Liver (tissue), 9 donors: Measurements from ENCODE around the gene ACADM. TPM values are rescaled to one million over a fixed set of nuclear protein-coding genes. Genes with fewer than 3 reads are reported as not detected.
"Not testable (repeated sequence)": the region's sequence is repeated elsewhere in the genome, so short reads cannot be mapped to it uniquely, and the experiment has no call there.

Source experiments
- DNase-seq: peaks from one replicate; pipeline ENCODE4 v3.0.0-alpha.2; 2017; ENCODE audit warnings: low spot score
- H3K27ac ChIP-seq, 2 donors: one replicate each; pipeline ENCODE4 v1.7.0; 2013; ENCODE audit warnings: inconsistent platforms in 2 of 2, low read length in 2 of 2, control low read depth in 1 of 2, low read depth in 1 of 2, mild to moderate bottlenecking in 1 of 2
- H3K27me3 ChIP-seq, 4 donors: one replicate each; pipeline versions ENCODE4 v1.6.1 to v1.7.0; 2013; ENCODE audit warnings: low read length in 3 of 4, inconsistent platforms in 1 of 4, mild to moderate bottlenecking in 1 of 4, moderate library complexity in 1 of 4; ENCODE audit not compliant: control insufficient read depth in 4 of 4, insufficient read depth in 4 of 4
- H3K36me3 ChIP-seq, 4 donors: one replicate each; pipeline versions ENCODE4 v1.6.1 to v1.7.0; 2013; ENCODE audit warnings: low read length in 3 of 4, mild to moderate bottlenecking in 3 of 4, low read depth in 1 of 4, moderate library complexity in 1 of 4; ENCODE audit not compliant: control insufficient read depth in 4 of 4, insufficient read depth in 3 of 4
- H3K4me1 ChIP-seq, 4 donors: one replicate each; pipeline versions ENCODE4 v1.6.1 to v1.7.0; 2013; ENCODE audit warnings: low read length in 3 of 4, mild to moderate bottlenecking in 3 of 4, moderate library complexity in 1 of 4; ENCODE audit not compliant: control insufficient read depth in 4 of 4, insufficient read depth in 4 of 4
- H3K4me3 ChIP-seq, 3 donors: one replicate each; pipeline versions ENCODE4 v1.6.1 to v1.7.0; 2013; ENCODE audit warnings: low read length in 3 of 3, control low read depth in 1 of 3, low read depth in 1 of 3, mild to moderate bottlenecking in 1 of 3
- H3K9ac ChIP-seq, 2 donors: one replicate each; pipeline ENCODE4 v1.7.0; 2013; ENCODE audit warnings: low read length in 2 of 2, mild to moderate bottlenecking in 2 of 2, moderate library complexity in 2 of 2, control low read depth in 1 of 2, low read depth in 1 of 2
- H3K9me3 ChIP-seq, 4 donors: one replicate each; pipeline versions ENCODE4 v1.6.1 to v1.7.0; 2013; ENCODE audit warnings: low read length in 3 of 4; ENCODE audit not compliant: control insufficient read depth in 4 of 4
- ATF3 ChIP-seq: IDR thresholded peaks from 2 replicates; pipeline ENCODE4 v1.6.1; 2016; ENCODE audit warnings: antibody characterized with exemption
- CTCF ChIP-seq: fragments of 150-350 bp; IDR thresholded peaks from 2 replicates; pipeline ENCODE4 v1.5.1; 2017; ENCODE audit warnings: improper control_type of control experiment, low read depth, low read length; ENCODE audit not compliant: missing input control
- EGR1 ChIP-seq, 2 donors: IDR thresholded peaks; 2 replicates each; pipeline ENCODE4 v1.6.1; 2016 to 2018; ENCODE audit warnings: antibody characterized with exemption in 2 of 2, low read depth in 2 of 2
- FOXA1 ChIP-seq: IDR thresholded peaks from 2 replicates; pipeline ENCODE4 v1.6.1; 2016; ENCODE audit warnings: antibody characterized with exemption
- FOXA2 ChIP-seq: IDR thresholded peaks from 2 replicates; pipeline ENCODE4 v1.6.1; 2016; ENCODE audit warnings: antibody characterized with exemption
- GABPA ChIP-seq, 2 donors: IDR thresholded peaks in 1 of 2; conservative IDR thresholded peaks in 1 of 2; 2 replicates each; pipeline ENCODE4 v1.6.1; 2016; ENCODE audit warnings: antibody characterized with exemption in 2 of 2, mild to moderate bottlenecking in 1 of 2, moderate library complexity in 1 of 2
- HNF4A ChIP-seq, 2 donors: conservative IDR thresholded peaks; 2 replicates each; pipeline ENCODE4 v1.6.1; 2016; ENCODE audit warnings: antibody characterized with exemption in 2 of 2, mild to moderate bottlenecking in 2 of 2
- HNF4G ChIP-seq: IDR thresholded peaks from 2 replicates; pipeline ENCODE4 v1.6.1; 2016; ENCODE audit warnings: antibody characterized with exemption
- JUND ChIP-seq, 2 donors: IDR thresholded peaks; 2 replicates each; pipeline ENCODE4 v1.6.1; 2016; ENCODE audit warnings: antibody characterized with exemption in 2 of 2
- MAX ChIP-seq: IDR thresholded peaks from 2 replicates; pipeline ENCODE4 v1.6.1; 2016; ENCODE audit warnings: antibody characterized with exemption
- NR2F2 ChIP-seq: IDR thresholded peaks from 2 replicates; pipeline ENCODE4 v1.6.1; 2016; ENCODE audit warnings: antibody characterized with exemption
- RAD21 ChIP-seq, 2 donors: IDR thresholded peaks; 2 replicates each; pipeline ENCODE4 v1.6.1; 2016; ENCODE audit warnings: antibody characterized with exemption in 2 of 2, mild to moderate bottlenecking in 2 of 2
- REST ChIP-seq: IDR thresholded peaks from 2 replicates; pipeline ENCODE4 v1.6.1; 2016; ENCODE audit warnings: antibody characterized with exemption, mild to moderate bottlenecking
- RXRA ChIP-seq, 2 donors: IDR thresholded peaks; 2 replicates each; pipeline ENCODE4 v1.6.1; 2017 to 2018; ENCODE audit warnings: antibody characterized with exemption in 2 of 2, mild to moderate bottlenecking in 1 of 2
- TAF1 ChIP-seq: conservative IDR thresholded peaks from 2 replicates; pipeline ENCODE4 v1.6.1; 2016; ENCODE audit warnings: antibody characterized with exemption, mild to moderate bottlenecking
- ZBTB33 ChIP-seq: IDR thresholded peaks from 2 replicates; pipeline ENCODE4 v1.6.1; 2016; ENCODE audit warnings: antibody characterized with exemption
- WGBS: extraction: QIAGEN DNeasy Blood & Tissue Kit; methylation state at CpG from one replicate; pipeline ENCODE4 v1.1.7; 2013; 5-methylcytosine and 5-hydroxymethylcytosine counted together
- polyA plus RNA-seq, 2 donors: library from polyadenylated mRNA; stranded (reverse) in 1 of 2; unstranded in 1 of 2; fragments of 200-250 nt in 1 of 2; fragments of >200 nt in 1 of 2; fragmentation: Nextera tagmentation in 1 of 2; extraction: Ambion mirVana in 1 of 2; gene quantifications; one replicate each; pipeline versions ENCODE4 v1.2.1 to v1.2.3, GENCODE V29; 2013 to 2015
- total RNA-seq, 2 donors: library from RNA; depleted of rRNA; stranded (reverse); fragments of >200 nt; gene quantifications; one replicate each; pipeline ENCODE4 v1.2.3, GENCODE V29; 2014
- donor health status: healthy.
- donor health status: healthy.
- donor health status: healthy.
- donor health status: healthy.
- donor health status: healthy.

ACADM gene
- total and polyA plus RNA-seq, 4 donors: 68.3 to 175 (median 149) TPM

- TF ChIP-seq FOXA2 (no peak), FOXA1 (no peak), HNF4G (no peak), MAX (no peak), JUND (IDR thresholded peaks at IDR 0.05) (no peak), NR2F2 (no peak), RAD21 (IDR thresholded peaks at IDR 0.05) (no peak), CTCF (no peak), ATF3 (no peak), TAF1 (no peak)
- Histone ChIP-seq H3K36me3 (no peaks in the 10 kb centered on the region), H3K9me3 (no peaks in the 10 kb centered on the region), H3K27ac (no peak overlapping the region), H3K4me1 (no peaks in the 10 kb centered on the region), H3K9ac (no peak overlapping the region), H3K4me3 (no peak overlapping the region), H3K27me3 (no peaks in the 10 kb centered on the region)
- DNase-seq: no peak
- 79% methylated on average over 4 of the region's 4 CpGs for WGBS
Measured at GRCh38 chr1:75808921-75809320, 84.4 kb downstream of the ACADM start.

GRCh38 chr1:75810113-75810512 lies 85.6 kb downstream of the ACADM start:
- DNase-seq: not testable (repeated sequence)

GRCh38 chr1:75811211-75811981 lies 86.9 kb downstream of the ACADM start:
- Histone ChIP-seq H3K4me1 (no peaks in the 10 kb centered on the region), H3K9me3 (no peaks in the 10 kb centered on the region), H3K27ac (no peak overlapping the region), H3K27me3 (no peaks in the 10 kb centered on the region), H3K9ac (no peak overlapping the region), H3K36me3 (no peaks in the 10 kb centered on the region), H3K4me3 (no peak overlapping the region)
- WGBS: 76% methylated on average over 1 of the region's 1 CpG
- no peak for DNase-seq
- no peak for TF ChIP-seq FOXA2
- no peak for TF ChIP-seq FOXA1
- TF ChIP-seq EGR1 (IDR thresholded peaks at IDR 0.05; ENCODE audit: low read depth in 2 of 2): no peak
- TF ChIP-seq GABPA (IDR thresholded peaks at IDR 0.05 in 1 of 2, conservative IDR thresholded peaks at IDR 0.05 in 1 of 2): no peak
- TF ChIP-seq REST: no peak
- no peak for TF ChIP-seq CTCF
- no peak for TF ChIP-seq ATF3
- TF ChIP-seq ZBTB33: no peak
- TF ChIP-seq RXRA (IDR thresholded peaks at IDR 0.05): no peak
- TF ChIP-seq MAX: no peak
- no peak for TF ChIP-seq HNF4A (conservative IDR thresholded peaks at IDR 0.05)

More at GRCh38 chr1:75810113-75810512, 85.6 kb downstream of the ACADM start:
- not testable (repeated sequence) for H3K9ac ChIP-seq, H3K9me3 ChIP-seq, H3K27ac ChIP-seq, H3K27me3 ChIP-seq, H3K4me1 ChIP-seq, H3K4me3 ChIP-seq, H3K36me3 ChIP-seq
- TF ChIP-seq HNF4A (conservative IDR thresholded peaks at IDR 0.05): peak in 1 of 2 donors; percentile 38
- WGBS: 84% methylated on average over 3 of the region's 3 CpGs
